ENCODE results near the gene BMPER.

The BMPER gene

DNA sequence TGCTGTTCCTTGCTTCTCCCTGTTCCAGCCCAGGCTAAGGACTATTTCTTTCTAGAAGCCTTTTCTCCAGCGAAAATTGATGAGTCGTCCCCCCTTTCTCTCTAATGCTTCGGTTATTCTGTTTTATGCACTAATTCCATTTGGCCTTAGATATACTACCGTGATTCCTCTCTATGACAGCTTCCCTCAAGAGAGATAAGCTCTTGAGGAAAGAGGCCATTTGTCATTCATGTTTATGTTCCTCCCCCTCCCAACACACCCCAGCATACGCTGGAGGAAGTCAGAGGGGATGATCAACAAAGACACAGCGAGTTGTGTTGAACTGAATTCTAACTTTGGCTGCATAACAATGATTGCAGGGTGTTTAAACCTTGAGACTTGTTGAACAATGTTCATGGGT is 198.8 kb downstream of the BMPER start:
- peak; percentile 21 for DNase-seq

DNA sequence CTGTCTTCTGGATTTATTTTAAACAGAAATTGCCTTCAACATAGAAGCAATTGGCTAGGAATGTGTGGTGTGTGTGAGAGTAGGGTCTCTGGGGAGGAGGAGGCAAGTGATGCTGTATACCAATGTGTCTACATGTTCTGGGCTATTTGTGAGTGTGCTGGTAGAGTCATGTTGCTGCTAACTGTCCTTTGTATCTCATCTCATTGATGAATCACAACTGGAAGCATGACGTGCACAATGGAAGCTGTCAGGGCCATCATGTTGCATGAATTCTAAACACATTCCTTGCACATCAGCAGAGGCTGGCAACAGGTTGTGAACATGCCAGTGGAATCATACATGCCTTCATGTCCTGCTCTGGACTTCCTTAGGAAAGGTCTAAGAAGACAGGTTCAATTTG is 199.7 kb downstream of the BMPER start:
- peak; percentile 25 for DNase-seq

DNA sequence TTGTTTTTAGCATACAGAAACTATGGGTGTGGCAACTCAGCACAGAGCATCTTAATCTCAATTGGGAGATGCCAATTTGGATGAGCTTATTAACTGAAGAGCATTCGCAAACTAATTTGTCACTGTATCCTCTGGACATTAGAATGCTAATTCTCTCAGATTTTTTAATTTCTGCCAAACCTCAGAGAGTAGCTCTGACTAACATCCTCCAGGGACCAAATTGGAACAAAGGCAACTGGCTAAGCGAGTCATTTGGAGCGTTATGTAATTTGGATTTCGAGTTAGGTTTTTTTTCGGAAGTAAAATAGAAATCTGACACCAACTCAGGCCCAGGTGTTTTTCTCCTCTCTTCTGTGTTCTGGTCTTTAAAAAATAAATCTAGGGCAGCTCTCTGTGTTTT is 201.9 kb downstream of the BMPER start:
- DNase-seq: peak; percentile 77

DNA sequence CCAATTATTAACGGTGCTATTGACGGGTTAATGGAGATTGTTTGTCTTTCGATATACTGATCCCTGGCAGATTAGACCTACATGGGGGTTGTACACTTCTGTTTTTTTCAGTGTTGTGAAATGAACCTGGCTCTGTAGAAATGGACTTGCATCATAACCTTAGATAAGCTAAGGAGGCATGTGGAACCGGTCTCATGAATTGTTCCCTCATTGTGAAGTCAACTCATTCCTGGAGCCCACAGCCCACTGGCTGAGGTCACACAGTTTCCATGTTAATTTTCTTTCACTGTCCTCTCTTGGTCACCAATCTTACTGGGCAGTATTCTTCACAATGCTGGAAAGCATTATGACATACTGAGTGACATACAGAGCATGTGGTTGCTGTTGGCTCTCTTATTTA is 202.8 kb downstream of the BMPER start:
- DNase-seq: no peak

DNA sequence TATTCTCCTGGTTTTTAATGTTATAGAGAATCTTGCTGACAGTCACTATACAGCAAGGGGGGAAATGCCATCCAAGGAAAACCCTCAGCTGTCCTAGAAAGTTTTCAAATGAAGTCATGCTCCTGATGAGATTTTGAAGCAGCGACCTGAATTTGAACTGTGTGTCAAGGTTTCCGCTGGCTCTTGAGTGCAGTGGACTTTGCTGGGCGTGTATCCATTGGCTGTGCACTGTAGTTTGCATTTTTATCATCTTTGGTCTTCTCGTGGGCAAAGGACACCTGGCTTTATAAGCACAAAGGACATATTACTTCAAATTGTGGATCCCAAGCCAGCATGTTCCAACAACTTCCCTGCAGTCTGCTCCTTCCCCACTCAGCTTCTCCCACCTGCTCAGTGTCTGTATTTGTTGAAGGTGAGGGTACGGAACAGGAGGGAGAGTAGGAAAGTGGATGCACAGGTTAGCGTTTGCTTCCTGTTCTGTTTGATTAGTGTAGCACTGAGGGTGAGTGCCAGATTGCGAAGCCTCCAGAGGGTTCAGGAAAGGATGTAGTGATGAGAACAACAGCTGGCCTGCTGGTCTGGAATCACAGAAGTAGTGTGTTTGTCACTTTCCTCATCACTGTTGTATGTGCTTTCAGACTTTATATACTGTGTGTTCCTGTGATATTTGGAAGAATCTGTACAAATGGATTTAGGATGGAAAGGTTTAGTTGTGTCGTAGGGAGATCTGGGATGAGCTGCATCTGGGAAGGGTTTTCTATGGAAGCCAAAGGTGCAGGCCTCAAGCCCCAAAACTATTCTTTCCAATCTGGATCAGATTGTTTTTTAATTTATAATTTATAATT is 204.8 kb downstream of the BMPER start:
- DNase-seq: no peak

DNA sequence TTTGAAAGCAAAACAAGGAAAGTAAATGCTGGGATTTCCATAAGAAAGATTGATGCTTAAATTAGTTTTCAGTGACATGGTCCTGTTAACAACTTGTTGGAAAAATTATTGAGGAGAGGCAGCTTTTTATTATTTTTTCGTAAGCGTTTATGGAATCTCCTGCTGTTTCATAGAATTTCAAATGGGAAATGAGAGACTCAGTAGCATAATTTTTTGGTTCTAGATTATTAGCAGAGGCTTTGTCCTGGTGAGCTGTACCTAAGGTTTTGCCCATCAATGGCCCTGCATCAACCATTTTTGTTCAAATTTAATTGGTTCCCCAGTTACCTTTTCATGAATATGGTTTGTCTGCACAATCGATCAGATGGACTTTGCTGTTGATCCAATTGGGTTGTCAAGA is 205.7 kb downstream of the BMPER start:
- DNase-seq: no peak

DNA sequence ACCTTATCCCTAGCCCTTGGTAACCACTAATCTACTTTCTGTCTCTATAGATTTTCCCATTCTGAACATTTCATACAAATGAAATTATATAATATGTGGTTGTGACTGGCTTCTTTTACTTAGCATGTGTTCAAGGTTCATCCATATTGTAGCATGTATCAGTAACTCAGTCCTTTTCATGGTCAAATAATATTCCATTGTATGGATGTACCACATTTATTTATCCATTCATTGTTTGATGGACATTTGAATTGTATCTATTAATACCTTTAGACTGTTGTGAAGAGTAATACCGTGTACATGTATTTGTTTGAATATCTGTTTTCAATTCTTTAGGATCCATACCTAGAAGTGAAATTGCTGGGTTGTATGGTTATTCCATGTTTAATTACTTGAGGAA is 210.2 kb downstream of the BMPER start:
- no peak for DNase-seq

DNA sequence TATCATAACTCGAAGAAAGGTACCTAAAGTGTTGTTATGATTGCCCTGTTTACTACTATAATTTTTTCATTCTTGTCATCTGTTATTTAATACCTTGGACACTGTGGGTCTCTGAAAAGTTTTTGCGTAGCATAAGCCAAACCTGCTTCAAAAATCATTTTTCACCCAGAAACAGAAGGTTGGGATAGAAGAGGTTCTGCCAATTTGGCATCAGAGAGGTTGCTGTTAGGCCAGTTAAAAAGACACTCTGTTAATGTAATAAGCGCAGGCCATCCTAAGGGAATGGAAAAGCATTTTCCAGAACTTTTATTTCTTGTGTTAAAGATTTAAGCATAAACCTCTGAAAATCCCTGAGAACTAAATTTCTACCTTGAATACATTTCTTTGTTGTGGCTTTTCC is 212.2 kb downstream of the BMPER start:
- DNase-seq: no peak

DNA sequence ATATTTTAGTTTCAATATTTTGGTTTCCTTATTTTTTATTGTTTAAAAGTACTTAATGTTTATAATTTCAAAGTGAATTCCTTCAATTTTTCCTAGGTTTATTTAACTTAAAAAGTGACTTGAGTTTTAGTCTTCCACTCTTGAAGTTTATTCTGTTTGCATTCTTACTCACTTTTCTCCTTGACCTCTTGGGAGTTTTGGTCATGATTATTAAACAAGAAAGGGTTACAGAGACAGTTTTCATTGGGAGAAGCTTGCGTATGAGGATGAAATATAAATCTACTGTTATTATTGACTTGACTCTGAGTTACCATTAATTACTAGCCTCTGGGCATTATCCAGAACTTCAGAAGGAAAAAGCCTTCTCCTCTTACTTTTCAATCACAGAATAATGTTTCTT is 216.0 kb downstream of the BMPER start:
- no peak for DNase-seq

DNA sequence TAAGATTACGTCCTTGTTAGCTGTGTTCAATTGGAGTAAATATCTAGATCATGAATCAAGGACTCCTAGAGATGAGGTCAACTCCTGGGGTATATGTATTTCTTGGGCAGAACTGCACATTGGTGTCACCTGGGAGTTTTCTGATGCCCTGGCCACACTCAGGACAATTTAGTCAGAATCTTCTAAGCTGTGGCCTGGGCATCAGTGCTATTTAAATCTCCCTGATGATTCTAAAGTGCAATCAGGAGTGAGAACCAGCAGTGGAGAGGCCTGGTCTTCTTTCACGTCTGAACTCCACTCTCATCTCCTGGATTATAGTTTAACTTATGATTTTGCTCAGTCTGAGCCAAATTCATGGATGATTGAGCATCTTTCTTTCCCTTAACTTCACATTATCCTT is 218.0 kb downstream of the BMPER start:
- no peak for DNase-seq

DNA sequence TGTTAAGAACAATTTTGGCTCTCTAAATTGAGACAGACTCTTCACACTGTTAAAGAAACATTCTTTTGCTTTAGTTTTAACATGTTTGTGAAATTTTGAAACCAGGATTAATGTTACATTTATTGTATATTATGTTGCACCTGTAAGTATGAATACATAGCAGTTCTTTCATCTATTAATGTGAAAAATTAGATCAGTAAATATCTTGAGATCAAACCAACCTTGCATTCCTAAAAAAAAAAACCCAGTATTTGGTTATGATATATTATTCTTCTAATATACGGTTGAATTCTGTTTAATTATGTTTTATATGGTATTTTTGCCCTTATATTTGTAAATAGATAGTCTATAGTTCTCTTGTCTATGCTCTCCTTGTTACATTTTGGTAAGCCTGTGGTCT is 219.4 kb downstream of the BMPER start:
- no peak for DNase-seq

DNA sequence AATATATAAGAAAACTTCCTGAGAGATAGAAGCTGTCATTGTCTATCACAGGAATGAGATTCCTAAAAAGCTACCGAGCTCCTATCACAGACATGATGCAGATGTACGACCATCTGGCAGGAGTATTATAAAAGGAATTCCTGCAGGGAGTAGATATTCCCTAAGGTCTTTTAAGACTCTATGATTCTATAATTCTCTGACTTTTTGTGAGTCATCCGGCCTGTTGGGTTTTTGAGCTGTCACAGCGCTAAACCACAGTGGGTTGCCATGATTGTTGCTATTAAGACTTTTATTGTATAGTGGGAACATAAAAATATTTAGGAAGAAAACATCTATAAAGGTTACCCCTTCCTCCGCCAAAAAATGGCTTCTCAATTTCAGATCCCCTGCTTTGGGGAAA is 223.4 kb downstream of the BMPER start:
- DNase-seq: peak; percentile 92

DNA sequence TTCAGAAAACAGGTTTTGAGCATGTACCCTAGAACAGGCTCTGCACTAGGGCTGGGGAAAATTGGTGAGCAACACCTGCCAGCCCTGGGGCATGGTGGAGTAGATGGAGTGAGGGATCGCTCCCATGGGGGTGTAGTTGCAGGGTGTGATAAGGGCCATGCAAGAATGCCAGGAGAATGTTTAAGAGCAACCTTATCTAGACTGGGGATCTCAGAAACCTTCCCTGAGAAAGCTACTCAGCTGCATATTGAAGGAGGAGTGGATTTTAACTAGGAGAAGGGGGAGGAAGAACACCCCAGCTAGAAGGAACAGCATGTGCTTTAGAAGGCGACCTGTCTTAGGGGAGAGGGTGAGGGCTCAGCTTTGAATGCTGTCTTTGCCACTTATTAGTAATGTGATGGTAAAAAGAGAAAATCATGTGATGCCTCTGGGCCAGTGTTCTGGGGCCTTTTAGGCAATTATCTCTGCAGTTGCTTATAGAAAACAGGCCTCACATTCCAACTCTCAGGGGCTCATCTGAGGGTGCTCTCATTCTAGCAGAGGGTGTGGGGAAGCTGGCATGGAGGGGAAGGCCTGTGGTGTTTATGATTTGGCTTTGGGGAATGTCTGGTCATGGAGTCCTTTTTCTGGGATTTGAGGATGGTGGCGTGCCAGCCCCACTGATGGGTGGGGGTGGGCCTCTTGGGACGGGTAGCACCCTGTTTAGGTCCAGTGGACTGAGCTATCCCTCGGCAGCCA is 225.4 kb downstream of the BMPER start:
- peak; percentile 58 for DNase-seq

DNA sequence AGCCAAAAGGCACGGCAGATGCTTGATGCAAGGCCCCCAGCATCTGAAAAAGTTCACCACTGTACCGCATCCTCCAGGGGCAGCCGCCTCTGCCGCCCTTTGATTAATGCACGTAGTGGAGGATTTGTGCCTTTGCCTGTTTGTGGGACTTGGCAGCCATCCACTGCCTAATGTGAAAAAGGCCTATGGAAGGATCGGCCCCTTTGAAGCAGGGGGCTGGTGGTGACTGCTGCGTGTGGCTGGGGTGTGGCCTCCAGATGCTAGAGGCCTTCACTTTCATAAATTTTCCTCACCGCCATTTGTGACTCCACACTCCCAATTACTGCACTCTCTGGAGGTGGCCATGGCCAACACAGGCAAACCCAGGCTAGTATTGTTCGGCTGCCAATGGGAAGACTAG is 226.0 kb downstream of the BMPER start:
- DNase-seq: peak; percentile 84

DNA sequence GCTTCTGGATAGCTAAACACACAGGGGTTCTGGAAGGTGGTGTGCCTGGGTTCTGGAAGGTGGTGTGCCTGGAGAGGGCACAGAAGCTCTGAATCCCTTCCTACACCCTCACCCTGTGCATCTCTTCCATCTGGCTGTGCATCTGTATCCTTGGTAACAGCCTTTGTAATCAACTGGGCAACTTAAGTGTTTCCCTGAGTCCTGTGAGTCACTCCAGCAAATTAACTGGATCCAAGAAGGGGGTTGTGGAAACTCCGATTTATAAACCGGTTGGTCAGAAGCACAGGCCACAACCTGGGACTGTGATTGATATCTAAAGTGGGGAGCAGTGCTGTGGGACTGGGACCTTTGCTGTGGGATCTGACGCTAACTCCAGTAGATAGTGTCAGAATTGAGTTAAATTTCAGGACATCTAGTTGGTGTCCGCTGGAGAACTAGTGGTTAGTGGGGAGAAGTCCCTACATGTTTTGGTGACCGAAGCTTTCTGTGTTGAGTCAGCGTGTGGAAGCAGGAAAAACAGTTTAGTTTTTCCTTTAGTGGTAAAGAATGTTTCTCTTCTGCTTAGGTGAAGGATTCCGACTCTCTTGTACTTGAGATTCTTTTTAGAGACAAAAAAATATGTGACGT is 228.1 kb downstream of the BMPER start:
- DNase-seq: peak; percentile 87

DNA sequence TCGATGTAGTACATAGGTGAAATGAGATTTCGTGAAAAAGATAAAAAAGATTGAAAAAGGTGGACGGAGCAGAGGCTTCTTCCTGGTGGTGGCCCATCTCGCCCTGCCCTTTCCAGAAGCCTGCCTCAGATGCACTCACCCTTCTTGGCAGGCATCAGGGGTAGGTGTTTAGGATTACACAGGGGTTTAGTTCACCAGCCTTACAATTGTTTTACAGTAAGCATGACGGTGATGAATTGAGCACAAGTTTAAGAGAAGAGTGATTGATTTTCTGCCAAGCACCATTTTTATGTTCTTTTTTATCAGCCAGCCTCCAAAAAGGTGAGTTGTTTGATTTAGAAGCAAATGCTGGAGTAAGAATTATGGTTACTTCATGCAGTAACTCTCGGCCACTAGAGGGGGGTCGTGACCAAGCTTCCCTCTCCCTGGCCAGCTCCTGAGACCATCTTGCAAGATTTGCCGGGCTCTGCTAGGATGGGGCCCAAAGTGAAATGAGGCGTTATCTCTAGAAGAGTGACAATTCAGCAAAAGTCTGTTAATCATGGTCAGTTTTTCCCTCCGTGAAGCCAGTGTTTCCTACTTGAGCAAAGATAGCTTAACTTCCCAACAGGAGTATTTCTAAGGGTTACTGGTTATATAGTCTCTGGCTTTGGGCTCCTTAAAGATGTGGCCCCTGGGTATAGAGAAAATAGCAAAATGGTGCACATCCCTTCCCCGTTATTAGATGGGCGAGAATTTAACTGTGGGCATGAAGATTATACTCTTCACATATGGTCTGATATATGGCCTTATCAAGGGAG is 228.8 kb downstream of the BMPER start:
- DNase-seq: peak; percentile 78

DNA sequence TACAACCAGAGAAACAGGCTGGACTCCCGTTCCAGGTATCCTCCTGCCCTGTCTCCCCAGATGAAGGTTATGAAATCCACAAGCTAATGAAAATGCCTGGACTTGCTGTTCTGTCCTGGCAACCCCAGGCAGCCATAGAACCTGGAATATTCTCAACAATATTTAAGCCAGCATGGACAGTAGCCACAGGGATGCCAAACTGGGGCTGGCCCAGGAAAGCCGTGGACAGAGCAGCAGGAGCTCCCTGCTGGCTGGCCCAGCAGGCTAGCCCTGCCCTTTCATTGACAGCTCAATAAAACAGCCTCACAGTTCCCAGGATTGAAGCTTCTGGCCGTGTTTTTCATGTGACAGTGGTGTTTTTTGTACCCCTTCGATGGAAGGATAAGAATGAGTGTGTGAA is 230.6 kb downstream of the BMPER start:
- DNase-seq: no peak

DNA sequence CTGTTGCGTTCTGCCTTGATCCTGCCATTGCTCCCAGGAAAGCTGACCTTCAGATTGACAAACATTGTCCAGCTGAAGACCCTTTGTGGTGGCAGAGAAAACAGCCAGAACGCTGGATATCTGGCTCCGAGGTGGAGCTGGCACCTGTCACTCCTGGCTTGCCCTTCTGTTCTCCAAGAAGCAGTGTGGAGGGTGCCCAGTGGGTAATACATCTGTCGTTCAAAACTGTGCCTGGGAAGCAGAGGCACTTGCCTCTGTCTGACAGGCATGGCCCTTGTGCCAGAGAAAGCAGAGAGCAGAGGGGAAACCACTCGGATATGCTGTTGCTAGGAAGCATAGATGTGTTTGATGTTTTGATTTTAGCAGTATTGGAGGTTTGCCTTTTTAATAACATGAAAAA is 231.4 kb downstream of the BMPER start:
- DNase-seq: no peak

DNA sequence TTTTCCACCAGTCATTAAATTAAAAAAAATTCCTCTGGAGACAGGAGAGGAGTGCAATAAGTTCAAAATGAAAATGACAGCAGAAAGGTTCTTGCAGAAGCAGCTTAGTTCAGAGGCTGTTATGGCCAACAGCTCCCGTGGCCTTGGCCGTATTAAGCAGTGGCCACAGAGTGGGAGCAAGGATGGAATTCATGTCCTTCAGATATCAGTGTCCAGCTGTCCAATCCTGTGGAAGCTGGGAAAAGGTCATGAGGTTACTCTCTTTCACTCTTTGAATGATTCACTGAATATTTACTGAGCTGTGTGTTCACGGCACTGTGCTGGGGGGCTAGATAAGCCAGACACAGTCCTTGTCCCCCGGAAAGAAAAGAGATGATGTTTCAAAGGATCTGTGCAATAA is 231.8 kb downstream of the BMPER start:
- DNase-seq: no peak

DNA sequence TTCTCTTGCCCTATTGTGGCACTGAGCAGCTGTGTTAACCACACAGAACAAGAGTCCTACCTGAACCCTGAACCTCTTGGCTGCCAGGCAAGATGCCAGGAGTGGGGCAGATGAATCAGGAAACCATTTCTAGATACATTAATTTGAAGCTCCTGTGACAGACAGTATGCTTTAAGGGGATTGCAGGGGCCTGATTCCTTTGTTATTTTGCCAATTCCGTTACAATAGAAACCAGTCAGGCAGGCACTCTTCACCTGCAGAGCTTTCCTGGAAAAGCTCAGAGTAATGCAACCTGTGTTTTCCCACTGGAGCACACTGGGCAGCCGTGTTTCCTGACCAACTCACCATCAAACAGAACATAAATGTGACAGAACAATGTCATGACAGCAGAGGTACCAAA is 233.1 kb downstream of the BMPER start:
- no peak for DNase-seq

DNA sequence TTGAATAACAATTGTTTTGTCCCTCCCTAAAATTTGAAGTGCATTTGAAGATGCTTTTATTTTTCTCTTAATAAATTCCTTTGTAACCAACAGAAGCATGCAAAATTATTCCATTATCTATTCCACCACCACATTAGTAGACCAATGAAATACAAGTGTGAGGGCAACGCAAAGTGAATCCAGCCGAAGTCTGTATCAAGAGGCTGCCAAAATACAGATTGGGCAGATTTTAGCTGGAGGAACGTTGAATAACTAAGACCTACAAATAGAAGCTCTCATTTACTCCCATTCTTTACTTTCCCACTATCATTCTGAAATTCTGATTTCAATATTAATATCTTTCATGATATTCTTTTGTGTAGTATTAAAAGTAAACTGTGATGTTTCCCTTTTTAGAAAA is 233.7 kb downstream of the BMPER start:
- DNase-seq: no peak

DNA sequence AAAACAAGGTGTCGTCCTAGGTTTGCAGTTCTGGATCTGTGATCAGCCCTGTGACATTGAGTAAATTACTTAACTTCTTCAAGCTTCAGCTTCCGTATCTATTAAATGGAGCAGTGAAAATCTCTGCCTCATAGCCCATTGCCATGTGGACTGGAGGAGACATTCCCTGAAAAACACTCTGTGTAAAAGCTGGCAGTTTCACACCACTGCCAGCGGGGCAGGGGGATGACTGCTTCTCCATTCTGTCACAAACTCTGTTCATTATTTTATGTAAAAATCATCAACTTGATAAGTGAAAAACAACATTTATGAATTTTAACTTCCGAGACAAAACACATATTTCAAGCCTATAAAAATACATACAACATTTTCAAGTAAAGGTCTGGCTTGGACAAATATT is 234.7 kb downstream of the BMPER start:
- no peak for DNase-seq

DNA sequence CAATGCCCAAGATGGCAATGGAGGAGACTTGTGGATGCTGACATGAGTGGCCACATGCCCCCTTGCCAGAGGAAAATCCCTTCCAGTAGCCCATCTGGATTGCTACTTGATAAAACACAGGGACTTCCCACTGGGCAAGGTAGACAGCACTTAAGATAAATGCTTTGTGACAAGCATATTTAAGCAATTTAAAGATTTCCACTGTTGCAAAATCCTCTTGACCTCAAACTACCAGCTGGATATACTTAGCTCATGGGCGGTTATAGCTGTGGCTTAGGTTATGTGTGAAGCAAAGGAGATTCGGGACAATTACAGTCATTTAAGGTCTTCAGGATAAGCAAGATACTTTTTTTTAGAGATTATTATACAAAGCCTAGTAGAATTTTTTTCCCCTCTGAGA is 238.1 kb downstream of the BMPER start:
- DNase-seq: peak; percentile 89

Measured in fibroblast of skin of abdomen (primary cell).